GM04503 (cell line): ENCODE measurements around the gene MORN5.

Experiments
- DNase-seq: peaks from one replicate; pipeline ENCODE4 v3.0.0-alpha.2; 2012; ENCODE audit warnings: low read depth

Gene MORN5

DNA sequence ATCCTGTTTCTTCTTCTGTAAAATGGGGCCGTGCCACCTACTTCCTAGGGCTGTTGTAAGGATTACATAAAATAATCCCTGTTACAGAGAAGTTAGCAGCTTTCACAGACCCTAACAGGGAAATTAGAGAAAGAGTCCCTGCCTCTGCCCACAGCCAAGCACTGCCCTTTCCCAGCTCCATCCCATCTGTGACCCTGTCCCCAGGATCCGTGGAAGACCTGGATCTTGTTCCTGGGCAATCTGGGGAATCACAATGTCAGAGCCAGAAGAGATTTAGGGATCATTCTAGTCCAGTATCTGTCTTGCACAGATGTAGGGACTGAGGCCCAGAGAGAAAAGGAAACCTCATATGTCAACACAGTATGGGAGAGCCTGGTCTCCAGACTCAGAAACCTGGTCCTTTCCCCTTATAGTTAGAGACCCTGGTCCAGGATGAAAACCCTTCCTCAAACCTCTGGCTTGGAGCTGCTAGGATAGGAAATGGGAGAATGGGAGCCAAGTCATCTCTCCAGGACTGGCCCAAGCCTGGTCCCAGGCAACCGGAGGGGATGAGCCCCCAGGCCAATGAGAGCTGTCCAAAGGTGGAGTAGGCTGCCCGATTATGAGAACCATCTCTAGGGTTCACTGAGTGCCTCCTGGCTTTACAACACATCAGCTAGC is 56.6 kb downstream of the MORN5 start:
- no peak for DNase-seq

DNA sequence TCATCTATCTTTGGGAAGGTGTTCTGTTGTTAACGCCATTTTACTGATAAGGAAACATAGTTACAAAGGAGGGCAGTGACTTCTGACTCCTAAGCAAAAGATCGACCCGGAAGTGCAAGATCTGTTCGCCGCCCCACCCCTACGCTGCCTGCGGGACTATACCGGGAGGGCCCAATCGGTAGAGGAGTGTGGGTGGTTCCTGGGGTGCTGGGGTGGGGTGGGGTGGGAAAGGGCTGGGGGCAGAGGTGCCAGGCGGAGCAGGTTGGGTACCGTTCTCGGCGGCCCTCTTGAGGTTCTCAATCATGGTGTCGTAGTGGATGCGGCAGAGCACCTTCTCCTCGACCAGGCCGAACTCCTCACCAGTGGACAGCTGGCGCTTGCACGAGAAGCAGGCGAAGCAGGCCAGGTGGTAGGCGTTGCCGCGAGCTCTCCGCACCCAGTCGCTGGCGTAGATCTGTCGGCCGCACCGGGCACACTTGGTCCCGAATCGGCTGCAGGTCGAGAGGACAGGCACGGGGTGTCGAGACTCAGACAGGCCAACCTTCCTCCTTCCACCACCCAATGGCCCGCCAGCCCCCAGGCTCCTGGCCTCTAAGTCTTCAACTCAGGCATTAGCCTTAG is 57.2 kb downstream of the MORN5 start:
- no peak for DNase-seq

DNA sequence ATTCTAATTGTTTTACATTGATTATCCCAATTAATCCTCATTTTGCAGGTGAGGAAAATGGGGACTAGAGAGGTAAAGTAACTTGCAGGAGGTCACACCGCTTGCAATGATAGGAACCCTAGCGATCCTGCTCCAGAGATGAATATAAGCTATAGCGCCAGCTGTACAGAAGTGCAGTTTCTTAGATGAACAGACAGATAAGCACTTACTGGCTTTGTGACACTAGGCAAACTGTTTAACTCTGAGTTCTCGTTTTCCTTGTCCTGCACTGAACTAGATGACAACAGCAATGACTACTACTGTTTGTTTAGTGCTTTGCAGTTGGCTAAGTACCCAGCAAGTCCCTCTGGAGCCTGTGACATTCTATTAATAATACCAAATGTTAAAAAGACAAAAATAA is 57.9 kb downstream of the MORN5 start:
- no peak for DNase-seq

DNA sequence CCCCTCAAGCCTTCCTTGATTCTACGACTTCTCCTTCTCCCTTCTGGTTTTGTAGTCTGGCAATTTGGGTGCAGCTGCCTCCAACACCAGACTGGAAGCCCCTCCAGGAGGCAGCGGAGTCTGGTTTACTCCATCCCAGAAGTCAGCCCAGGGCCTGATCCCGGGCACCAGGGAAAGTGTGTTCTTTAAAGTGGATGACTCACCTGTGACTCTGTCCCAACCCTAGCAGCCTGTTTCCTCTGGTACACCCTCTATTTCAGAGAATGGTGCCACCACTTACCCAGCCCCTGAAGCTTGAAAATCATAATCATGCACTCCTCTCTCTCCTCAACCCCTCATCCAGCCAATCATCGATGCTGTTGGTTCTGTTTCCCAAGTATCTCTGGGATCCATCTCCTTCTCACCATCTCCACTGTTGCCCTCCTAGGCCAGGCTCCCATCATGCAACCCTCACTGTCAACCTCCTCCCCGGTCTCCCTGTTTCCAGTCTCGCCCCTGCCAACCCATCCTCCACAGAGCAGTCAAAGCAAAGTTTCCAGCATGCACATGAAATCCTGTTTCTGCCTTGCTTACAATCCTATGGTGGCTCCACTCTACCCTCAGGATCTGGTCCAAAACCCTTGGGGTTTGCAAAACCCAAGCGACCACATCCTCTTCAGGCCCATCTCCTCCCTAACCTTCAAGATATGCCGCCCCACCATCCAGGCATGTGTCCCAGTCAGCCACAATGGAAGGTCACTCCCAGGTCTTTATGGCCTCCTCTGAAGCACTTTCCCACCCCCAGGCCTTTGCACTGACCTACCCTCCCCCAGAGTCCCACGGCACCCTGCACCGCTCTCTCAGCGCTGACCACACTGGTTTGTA is 58.6 kb downstream of the MORN5 start:
- DNase-seq, result no peak

DNA sequence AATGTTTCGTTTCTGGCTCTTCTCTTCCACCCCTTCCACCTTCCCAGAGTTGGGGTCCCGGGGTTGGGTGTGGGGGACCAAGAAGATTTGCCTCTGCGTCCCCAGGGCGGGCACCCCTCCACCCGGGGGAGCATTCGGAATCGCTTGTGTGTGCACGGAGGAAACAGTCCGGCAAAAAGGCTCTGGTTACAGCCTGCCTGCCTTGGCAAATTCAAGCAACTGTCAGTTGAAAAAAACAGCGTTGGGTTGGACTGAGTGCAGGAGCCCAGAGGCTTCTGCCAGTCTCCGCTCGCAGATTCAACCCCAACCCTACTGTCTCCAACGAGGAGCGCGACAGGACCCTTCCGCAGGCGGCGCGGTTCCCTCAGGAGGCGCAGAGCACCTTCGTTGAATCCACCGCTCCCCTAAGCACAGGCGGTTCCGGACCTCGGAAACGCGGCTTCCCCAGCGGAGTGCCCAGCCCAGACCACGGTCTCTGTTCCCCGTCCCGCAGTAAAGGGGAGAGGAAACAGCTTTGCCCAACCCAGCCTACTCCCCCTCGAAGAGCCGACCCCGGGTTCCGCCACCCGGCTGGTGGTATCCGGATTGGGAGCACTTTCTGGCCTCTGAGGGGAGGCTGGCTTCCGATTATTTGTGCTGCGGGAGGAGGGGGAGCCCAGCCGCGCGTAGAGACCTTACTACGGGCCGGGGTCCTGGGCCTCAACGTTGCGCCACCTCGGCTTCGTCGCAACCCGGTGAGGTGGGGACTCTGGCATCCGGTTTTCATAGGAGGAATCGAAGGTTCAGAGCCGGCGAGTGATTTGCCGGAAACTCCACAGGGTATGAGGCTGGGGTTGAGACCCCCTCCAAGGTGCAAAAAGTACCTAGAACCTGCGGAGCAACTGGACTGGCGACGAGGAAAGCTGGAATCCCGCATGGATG is 59.5 kb downstream of the MORN5 start:
- DNase-seq, result no peak

DNA sequence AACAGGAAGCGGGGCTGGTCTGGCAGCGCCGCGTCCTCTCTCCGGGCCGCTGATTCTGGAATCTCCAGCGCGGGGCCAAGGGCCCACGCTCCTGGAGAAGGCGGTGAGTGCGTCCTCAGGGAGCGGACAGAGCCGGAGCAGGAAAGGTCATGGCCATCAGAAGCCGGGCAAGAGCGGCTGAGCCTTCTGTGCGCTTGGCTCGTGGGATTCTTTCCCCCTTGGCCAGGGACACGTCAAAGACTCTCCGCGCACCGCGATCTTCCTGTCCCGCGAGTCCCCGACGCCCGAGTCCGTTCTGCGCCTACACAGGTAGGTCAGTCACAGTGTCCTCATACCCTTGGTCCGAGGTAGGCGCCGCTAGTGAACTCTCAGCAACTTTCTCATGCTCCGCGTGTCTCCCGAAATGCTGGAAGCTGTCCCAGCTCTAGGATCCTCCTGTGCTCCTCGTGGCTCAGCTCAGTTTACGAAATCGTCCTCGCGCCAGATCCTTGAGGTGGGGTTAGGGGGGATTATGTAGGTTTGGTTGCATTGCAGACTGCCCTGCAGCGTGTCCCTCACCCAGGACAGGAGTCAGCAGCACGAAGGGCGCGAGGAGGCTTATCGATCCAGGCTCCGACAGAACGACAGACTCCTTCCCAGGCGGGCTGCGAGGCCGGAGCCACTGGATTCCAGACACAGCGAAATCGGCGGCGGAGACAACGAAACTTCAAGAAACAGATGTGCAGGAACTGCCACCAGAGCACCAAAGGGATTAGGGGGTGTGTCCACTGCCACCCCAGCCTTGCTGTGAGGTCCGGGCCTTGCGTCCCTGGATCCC is 60.4 kb downstream of the MORN5 start:
- DNase-seq, result no peak

DNA sequence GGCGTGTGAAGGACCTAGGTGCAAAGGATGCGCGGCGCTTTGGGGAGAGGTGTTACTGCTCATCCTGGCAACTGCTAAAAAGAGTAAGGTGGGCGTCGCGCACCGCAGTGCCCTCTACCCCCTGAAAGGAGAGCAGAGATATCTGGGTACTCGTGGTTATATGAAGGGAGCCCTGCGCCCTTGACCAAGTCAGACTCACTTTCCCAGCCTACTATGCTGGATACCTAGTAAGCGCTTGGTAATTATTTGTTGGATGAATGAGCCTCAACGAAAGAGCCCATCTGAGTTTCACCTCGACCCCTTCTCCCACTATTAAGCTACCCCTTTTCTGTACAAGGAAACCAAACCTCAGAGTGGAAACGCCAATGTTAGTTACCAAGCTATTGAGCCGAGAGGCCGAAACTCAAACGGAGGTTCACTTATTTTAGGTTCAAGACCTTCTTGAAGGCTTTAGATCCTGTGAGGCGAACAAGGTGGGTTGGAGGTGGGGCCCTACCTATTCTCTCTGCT is 61.0 kb downstream of the MORN5 start:
- DNase-seq, result no peak

DNA sequence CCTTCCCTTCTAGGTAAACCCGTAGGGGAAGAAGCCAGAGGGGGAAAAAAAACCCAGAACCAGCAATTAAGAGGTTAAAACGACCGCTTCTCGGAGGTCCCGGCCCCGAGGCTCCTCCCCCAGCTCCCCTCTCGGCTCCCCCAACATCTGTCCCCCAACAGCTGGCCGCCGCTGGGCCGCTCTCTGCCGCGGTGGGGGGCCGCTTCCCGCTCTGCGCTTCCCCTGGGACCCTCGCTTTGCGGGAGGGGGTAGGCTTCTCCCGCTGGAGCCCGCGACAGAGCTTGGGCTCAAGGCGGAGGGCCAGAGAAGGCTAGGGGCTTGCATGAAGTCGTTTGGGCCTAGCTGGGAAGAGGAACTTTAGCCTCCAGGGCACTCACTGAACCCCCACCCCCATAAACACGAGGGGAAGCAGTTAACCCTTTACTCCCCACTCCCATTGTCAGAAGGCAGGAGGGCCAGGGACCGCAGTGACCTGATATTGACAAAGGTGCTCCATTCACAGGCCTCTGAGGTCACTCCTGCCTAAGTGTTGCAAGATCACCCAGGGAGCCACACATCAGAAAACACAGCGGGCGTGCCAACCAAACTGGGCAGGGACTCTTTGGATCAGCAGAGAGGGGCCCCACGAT is 61.6 kb downstream of the MORN5 start:
- no peak for DNase-seq

DNA sequence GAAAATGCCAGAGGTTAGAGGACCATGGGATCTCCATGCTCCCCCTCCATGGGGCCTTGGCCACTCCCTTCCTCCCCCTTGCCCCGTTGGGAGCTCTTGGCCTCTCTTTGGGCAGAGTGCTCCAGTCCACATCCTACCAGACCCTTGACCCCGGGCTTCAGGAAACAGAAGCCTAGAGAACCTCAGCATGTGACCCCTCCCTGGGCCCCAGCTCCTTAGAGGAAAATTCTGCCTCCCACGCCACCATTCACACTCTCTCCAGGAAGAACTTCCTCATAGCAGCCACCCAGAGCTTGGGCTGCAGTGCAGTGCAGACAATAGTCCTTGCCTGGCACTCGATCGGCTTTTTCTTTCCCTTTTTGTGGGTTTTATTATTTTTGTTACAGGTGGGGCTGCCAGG is 63.1 kb downstream of the MORN5 start:
- DNase-seq, result no peak

DNA sequence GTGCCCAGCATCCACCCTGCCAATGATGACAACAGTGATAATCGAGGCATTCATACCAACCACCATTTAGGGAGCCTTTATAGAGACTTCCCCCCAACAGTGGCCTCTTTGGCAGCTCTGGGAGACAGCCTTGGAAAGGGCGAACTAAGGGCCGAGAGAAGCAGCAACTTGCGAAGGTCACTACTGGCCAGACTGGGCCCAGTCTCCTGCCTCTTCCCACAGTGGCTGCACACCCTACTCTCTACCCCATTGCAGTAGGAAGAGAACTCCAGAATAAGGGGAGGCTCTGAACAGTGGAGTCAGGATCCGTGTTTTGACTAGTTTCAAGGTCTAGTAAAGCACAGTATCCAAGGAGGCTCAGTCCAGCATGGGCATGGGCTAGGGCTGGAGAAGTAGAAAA is 63.7 kb downstream of the MORN5 start:
- no peak for DNase-seq

DNA sequence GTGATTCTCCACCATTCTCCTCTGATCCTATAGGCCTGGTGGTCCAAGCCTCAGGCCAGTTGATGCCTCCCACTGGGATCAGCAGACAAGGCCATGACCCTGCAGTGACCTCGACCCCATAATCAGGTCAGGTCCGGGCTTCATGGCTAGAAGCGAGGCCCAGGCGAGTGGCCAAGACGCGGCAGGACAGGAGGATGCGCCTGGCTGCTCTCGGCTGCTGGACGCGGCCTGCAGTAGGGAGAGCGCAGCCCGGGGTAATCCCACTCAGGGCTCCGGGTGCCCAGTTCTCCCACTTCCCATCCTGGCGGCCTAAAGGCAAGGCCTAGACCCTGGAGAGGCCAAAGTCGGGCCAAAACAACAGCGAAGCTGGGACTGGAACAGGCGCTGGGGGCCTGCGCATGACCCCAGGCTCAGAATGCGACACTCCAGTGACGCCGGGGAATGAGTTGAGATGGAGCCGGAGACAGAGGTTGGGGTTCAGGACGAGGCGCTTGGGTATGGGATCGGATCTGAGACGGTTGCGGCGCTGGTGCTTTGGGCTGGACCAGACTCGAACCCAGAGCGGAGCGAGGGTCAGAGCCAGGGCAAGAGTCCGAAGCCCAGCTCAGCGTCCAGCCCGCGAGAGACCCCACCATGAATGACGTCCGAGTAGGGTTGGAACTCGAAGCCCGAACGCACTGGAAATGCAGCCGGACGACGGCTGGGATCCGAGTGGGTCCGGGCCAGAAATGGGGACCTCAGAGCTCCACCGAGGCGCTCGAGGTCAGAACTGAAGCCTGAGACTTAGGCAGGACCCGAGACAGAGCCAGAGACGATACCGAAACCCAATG is 65.8 kb downstream of the MORN5 start:
- no peak for DNase-seq

DNA sequence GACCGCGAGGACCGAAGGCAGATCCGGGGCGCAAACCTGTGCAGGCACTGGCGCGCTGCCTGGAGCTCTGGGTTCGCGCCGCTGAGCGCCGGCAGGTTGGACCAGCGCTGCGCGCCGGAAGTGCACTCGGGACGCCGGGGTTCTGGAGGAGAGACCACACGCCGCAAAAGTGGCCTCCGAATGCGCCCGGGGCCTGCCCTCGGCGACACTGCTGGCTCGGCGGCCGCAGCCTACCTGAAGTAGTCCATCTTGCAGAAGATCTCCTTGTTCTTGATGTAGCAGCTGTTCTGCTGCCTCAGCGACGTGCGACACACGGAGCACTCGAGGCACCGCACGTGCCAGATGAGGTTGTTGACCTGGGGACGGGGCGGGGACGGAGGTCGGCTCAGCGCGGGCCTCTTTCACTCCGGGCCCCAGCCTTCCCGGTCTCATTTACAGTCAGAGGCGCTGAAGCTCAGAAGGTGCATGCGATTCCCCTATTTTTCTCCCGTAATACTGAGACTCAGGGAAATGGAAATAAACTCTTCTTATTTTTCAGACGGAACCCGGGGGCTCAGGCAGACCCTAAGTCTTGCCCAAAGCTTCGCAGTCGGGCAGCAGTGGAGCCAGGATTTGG is 66.5 kb downstream of the MORN5 start:
- DNase-seq, result no peak

DNA sequence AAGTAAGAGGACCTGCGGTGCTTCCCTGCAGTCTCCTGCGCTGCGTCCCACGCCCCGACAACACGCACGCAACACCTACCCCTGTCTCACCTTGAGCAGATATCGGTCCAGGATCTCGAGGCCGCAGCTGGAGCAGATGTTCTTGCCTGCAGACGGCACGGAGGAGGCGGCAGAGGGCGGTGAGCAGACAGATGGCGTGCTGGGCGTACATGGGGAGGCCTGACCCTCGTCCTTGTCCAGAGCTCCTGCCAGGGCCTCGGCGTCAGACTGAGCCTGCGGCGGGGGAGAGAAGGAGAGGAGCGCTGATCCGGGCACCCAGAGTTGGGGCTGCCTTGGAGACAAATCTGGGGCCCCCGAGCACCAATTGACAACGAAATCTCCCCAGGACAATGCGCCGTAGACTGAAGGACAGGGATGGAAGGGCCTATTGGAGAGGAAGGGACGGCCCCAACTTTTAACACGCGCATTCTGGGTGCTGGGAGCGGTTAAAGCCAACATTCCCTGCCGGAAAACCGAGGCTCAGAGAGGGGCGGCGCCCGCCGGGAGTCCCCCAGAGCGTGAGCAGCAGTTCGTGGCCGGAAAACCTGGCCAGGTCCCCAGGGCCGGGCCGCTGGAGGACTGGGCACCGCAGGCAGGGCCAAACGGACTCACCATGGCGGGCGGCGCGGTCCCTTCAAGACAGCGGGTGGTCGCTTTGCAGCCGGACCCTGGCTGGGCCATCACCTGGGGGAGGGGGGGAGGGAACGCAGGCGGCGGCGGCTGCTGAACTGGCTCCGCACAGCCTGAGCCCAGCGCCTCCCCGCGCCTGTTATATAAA is 67.3 kb downstream of the MORN5 start:
- DNase-seq, result no peak

DNA sequence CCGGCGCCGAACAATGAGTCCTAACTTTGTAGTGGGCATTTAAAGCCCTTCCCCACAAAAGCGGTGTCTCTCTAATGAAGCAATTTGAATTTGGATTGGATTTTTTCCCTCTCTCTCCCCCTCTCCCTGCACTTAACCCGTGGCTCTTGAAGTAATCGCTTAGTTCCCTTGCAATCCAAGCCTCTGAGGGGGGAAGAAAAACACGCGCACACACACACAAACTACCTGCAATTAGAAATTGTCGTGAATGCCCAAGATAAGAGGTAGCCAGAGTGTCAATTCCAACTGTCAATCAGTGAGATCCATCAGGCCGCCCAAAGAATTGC is 67.8 kb downstream of the MORN5 start:
- DNase-seq, result no peak

DNA sequence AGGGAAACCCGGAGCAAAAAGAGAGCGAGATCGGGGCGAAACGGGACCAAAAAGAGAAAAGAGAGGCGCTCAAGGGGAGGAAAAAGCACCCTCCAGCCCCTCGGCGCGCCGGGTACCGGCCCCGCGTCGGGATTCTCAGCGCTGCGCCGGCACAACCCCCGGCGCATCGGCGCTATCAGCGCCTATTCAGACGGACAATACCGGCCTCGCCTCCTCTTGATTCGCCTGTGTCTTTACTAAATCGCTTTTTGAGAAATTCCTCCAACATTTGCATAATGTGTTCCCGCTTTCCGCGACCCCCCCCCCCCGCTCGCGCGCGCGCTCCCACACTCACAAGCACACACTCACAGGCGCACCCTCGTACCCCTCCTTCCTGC is 68.5 kb downstream of the MORN5 start:
- no peak for DNase-seq

DNA sequence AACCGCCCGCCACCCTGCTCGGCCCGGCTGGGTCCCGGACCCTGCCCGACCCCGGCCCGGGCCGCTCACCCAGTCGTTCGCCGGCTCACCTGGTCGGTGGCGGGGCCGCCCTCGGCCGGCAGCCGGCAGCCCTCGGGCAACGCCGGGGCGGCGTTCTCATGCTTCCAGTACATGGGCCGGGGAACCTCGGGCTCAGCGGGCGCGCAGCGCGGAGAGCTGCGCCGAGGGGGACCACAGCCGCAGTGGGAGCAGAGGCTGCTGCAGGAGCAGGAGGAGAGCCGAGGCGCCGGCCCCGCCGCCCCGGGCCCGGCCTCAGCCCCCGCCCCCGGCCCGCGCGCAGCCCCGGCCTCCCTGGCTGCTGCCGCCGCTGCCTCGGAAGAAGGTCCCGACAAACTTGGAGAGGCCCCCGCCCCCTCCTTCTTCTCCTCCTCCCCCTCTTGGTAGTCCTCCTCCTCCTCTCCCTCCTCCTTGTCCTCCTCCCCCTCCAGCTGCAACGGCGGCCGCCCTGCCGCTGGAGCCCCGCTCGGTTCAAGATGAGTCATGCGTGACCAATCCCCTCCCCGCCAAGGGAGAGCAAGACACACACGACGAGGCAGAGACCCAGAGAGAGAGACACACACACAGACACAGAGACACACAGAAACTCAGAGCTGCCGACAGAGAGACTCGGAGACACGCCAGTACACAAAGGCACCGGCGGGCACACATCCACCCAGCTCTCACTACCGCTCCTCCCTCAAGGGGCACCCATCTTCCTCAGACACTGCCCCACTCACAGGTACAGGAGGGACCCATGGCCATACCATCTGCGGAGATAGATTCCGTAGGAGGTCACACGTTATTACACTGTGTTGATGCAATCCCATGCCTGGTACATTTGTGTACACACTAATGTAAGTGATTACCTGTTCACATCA is 69.1 kb downstream of the MORN5 start, which contains the start of gene LHX6:
TSS of gene LHX6 (minus strand) at position 390 of the 917 bp plus-strand sequence. CDS start at position 173, 217 bp downstream.
- DNase-seq, result no peak

DNA sequence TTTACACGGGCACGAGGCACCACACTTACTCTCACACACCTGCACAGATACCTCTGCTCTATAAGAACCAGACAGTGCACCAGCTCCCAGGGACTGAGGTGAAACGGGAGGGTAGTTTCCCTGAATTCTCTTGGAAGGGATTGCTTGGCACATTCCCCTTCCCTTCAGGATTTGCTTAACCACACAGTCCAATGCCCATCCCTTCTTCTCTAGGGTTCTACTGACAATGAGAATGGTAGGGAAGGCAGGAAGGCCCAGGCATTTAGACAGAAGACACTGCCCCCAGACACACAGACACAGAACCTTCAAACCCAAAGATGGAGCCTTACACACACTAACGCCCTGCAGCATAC is 69.8 kb downstream of the MORN5 start:
- DNase-seq, result no peak
